NCI-H1417 (cell line): ENCODE data around the gene ZNF593OS.

Experiments
- DNase-seq, 3 experiments: peaks; one replicate each; lab custom pipeline; 2025; lab: John Stamatoyannopoulos, UW

ZNF593OS gene

DNA sequence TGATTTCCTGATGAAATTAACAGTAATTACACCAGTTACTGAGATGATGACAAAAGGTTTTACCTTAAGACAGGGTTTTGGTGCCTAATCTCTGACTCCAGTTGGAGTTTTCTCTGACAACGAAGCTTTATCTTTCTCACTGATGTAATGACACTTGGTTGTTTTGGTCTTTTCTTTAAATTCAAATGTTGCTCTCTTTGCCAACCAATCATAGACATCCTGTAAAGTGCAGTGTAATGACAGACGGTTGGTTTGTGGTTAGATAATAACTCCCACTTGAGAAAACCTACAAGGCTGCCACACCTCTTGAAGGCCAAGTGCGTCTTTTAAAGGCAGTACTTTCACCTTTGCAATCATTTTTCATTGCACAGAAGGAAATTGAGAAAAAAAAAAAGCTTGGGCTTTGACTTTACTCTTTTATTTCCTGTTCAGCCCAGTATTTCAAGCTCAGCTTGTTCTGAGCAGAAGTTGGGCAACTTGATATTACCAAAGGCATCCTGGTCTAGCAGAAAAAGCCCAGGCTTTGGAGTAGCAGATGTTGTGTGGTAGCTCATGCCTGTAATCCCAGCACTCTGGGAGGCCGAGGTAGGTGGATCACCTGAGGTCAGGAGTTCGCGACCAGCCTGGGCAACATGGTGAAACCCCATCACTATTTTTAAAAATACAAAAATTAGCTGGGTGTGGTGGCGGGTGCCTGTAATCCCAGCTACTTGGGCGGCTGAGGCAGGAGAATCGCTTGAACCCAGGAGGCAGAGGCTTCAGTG lies 45.1 kb downstream of the ZNF593OS start:
- peak in 2 of 3 experiments; percentile 59 to 97 for DNase-seq

DNA sequence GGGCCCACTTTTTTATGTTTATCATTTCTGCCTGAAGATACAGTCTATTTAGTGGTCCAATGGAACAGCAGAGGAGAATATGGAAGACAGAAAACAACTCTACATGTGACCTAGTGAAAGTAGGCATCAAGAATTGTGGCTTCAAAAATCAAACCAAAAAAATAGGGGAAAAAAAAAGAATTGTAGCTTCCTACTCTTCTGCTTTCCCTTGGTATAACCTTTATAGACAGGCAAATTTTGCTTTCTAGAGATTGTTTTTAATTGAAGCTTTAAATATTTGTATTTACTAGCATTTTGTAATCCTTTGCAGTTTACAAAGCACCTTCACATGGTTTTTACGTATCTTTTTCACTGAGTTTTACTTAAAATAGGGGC lies 45.7 kb downstream of the ZNF593OS start:
- DNase-seq: no peak

DNA sequence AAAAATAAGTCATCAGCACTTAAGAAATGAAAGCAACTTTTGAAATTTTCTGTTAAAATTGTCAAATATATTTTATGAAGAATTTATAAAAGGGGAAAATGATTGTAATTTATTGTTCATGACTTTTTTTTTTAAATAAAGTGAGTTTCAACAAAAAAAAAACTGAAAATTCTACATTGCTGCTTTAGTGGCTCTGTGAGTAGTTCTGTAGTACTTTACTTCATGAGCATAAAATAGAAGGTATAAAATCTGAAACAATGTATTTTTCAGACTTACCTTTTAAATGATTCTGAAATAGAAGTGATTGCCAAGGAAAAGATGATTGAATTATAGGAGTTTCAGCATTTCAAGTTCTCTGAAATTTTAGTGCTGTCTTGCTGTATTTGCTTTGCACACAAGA lies 46.2 kb downstream of the ZNF593OS start:
- no peak for DNase-seq

DNA sequence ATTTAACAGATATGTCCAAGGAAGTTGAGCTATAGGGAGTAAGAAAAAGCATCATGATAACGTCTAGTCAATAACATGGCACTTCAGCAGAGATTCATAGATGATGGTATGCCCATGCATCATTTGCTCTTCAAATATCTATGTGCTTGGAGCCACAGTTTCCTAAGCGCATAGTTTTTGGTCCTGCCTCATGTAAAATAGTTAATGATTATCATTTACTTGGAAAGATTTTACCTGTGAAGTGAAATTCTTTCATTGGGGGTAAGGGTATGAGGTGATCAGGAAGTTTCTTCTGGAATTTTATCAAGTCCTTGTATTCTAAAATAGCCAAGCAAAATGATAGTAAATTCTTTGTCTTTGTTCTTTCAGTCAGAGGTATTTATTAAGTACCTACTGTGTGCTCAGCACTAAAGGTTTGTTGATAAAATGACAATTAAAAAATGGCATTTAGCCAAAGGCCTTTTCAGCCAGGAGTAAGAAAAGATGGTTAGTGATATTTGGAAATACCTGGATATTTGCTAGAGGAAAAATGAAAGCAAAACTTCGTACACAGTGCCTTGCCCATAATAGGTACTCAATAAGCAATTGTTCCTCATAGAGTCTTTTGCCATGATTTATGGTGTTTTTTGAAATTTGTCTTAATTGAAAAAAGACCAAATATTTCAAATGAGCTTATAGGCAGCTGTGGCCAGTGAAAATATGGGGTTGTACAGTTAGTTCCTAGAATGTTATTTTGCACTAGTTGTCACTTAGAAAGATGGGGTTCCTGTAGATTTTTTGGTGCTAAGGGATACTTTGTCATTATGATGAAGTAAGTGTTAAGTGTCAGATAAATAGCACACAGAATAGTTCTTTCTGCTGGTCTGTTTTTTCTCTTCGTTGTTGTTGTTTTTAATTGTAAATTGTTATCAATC lies 47.0 kb downstream of the ZNF593OS start:
- no peak for DNase-seq

DNA sequence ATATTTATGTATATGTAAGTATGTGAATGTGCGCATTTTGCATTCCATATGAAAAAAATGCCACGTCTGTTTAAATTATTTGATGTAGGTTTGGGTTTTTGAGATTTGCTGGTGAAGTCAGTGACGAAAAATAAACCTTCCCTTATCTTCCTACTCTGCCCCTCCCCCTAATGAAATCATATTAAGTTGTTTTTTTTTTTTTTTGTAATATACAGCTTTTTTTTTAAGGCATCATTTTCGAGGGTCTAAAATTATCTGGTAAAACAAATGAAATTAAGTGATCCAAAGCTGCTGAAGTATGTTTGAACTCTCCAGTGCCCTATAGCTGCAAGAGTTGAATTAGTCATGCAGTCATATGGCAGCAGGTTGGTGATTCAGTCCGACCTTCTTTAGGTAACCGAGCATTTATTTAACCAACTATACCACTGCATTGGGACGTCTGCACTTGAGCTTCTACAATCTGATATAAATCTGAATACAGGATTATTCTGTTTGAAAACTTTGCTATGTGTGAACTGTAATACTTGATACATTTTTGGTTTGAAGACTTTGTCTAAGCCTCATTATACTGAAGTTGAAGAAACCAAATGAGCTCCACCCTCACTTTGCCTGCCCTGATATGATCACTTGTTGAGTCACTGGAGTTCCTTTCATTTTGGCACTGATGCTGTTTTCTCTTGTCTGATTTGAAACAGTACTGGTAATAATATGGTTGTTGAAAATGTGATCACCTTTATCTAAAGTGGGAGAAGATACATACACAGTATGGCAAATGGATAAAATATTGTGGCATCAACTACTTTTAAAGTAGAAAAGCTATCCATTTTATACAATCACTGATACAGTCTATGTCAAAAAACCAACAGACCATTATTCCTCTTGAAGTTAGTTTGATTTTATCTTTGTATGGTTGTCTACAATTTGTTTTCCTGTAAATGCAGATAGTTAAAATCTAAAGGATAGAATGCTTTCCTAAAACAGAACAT lies 48.4 kb downstream of the ZNF593OS start:
- DNase-seq: no peak

DNA sequence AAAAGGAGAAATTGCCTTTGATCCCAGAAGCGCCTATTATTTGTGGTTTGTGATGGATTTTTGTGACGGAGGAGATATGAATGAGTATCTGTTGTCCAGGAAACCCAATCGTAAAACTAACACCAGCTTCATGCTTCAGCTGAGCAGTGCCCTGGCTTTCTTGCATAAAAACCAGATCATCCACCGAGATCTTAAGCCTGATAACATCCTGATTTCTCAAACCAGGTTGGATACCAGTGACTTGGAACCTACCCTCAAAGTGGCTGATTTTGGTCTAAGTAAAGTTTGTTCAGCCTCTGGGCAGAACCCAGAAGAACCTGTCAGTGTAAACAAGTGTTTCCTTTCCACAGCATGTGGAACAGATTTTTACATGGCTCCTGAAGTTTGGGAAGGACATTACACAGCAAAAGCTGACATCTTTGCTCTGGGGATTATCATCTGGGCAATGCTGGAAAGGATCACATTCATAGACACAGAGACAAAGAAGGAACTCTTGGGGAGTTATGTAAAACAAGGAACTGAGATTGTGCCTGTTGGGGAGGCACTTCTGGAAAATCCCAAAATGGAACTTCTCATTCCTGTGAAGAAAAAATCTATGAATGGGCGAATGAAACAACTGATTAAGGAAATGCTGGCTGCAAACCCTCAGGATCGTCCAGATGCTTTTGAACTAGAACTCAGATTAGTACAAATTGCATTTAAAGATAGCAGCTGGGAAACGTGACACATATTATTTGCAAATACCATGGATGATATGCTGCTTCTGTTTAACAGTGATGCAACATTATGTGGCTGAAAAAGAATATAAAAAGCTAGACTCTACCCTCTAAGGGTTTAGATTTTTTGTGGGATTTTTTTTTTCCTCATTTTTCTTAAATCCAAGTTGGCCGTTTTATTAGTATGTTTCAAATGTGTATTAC lies 49.5 kb downstream of the ZNF593OS start:
- no peak for DNase-seq

DNA sequence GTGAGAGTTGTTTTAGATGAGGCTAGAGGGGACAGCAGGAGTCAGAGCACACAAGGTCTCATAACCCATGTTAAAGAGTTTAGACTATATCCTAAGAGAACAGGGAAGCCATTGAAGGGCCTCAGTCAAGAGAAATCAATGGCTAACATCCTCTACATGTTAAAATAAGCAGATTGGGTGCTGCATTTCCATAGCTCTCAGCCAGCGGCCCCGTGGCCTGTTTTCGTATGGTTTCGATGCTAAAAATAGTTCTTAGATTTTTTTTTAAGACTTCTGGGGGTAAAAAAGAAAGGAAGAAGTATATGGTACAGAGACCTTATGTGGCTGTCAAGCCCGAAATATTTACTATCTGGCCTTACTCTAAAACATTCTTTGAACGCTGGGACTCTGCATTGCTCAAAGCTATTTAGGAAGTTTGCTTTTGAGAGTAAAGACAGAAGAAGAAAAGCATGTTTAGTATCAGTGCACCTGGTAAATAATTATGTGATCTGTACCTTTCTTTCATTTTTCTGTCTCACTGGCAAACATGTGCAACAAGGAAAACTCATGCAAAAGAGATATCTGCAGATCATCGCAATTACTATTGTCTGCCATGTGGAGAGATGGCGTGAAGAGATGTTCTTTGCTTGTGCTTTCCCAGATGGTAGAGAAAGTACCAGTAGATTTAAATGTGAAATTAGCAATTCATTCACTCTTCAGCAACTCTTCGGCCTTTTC lies 51.6 kb downstream of the ZNF593OS start:
- no peak for DNase-seq
